Loucy (cell line): Measurements from ENCODE around the gene KANK2.
"Not testable (repeated sequence)": the region's sequence is repeated elsewhere in the genome, so short reads cannot be mapped to it uniquely, and the experiment has no call there.

Source experiments
- EZH2phosphoT487 ChIP-seq: fragments of 200-600 bp; IDR thresholded peaks from 2 replicates; pipeline ENCODE4 v1.6.1; 2018; ENCODE audit warnings: antibody characterized with exemption, mild to moderate bottlenecking, moderate library complexity, borderline replicate concordance
- TF ChIP-seq, protein P1 (sequence below): fragments of 200-600 bp; sonication (generic); conservative IDR thresholded peaks from 2 replicates; pipeline ENCODE4 v1.5.1; 2014; ENCODE audit warnings: mild to moderate bottlenecking, antibody characterized with exemption, low read length

DNA sequence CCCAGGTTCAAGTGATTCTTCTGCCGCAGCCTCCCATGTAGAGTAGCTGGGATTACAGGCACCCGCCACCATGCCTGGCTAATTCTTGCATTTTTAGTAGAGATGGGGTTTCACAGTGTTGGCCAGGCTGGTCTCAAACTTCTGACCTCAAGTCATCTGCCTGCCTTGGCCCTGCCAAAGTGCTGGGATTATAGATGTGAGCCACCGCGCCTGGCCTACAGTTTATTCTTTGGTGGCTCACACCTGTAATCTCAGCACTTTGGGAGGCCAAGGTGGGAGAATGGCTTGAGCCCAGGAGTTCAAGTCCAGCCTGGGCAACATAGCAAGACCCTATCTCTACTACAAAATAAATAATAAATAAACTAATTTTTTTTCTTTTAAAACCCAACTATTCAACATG is 73.2 kb downstream of the KANK2 start:
- TF ChIP-seq, protein P1, sequence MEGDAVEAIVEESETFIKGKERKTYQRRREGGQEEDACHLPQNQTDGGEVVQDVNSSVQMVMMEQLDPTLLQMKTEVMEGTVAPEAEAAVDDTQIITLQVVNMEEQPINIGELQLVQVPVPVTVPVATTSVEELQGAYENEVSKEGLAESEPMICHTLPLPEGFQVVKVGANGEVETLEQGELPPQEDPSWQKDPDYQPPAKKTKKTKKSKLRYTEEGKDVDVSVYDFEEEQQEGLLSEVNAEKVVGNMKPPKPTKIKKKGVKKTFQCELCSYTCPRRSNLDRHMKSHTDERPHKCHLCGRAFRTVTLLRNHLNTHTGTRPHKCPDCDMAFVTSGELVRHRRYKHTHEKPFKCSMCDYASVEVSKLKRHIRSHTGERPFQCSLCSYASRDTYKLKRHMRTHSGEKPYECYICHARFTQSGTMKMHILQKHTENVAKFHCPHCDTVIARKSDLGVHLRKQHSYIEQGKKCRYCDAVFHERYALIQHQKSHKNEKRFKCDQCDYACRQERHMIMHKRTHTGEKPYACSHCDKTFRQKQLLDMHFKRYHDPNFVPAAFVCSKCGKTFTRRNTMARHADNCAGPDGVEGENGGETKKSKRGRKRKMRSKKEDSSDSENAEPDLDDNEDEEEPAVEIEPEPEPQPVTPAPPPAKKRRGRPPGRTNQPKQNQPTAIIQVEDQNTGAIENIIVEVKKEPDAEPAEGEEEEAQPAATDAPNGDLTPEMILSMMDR = not testable (repeated sequence)
- not testable (repeated sequence) for TF ChIP-seq EZH2phosphoT487
